DOHH2 (cell line): Measurements from ENCODE around the gene SMARCC1.

Source experiments
- H3F3A ChIP-seq: fragments of 200-600 bp; sonication (generic), shearing (Covaris generic); 2 replicates; pipeline ENCODE4 v1.6.0; 2016; ENCODE audit warnings: antibody characterized with exemption, mild to moderate bottlenecking; ENCODE audit not compliant: control insufficient read depth, insufficient read depth
- H3K27ac ChIP-seq: fragments of 200-600 bp; sonication (generic); 2 replicates; pipeline ENCODE4 v1.5.1; 2014; ENCODE audit warnings: low read depth, mild to moderate bottlenecking, low read length, moderate library complexity
- H3K27me3 ChIP-seq: fragments of 200-600 bp; sonication (generic); 2 replicates; pipeline ENCODE4 v1.6.1; 2014; ENCODE audit warnings: mild to moderate bottlenecking, low read length, mixed read lengths; ENCODE audit not compliant: control insufficient read depth
- H3K36me3 ChIP-seq: fragments of 200-600 bp; sonication (generic); 2 replicates; pipeline ENCODE4 v1.6.1; 2014; ENCODE audit warnings: mild to moderate bottlenecking, low read length, moderate library complexity, mixed read lengths; ENCODE audit not compliant: control insufficient read depth
- H3K4me1 ChIP-seq: fragments of 200-600 bp; sonication (generic); 2 replicates; pipeline ENCODE4 v1.6.1; 2014; ENCODE audit warnings: mild to moderate bottlenecking, low read length, mixed read lengths; ENCODE audit not compliant: control insufficient read depth
- H3K4me2 ChIP-seq: fragments of 200-600 bp; sonication (generic); 2 replicates; pipeline ENCODE4 v1.6.0; 2014; ENCODE audit warnings: mild to moderate bottlenecking, low read length, moderate library complexity
- H3K4me3 ChIP-seq: fragments of 200-600 bp; sonication (generic); 2 replicates; pipeline ENCODE4 v1.5.1; 2014; ENCODE audit warnings: mild to moderate bottlenecking, low read length, mixed read lengths
- H3K79me2 ChIP-seq: fragments of 200-600 bp; sonication (generic); 2 replicates; pipeline ENCODE4 v1.6.1; 2014; ENCODE audit warnings: mild to moderate bottlenecking, low read length, mixed read lengths; ENCODE audit not compliant: control insufficient read depth
- H3K9me2 ChIP-seq: fragments of 200-600 bp; sonication (generic); replicated peaks from 2 replicates; pipeline ENCODE4 v1.6.1; 2014; ENCODE audit warnings: mild to moderate bottlenecking, low read length, mixed read lengths; ENCODE audit not compliant: control insufficient read depth
- H3K9me3 ChIP-seq: fragments of 200-600 bp; sonication (generic); 2 replicates; pipeline ENCODE4 v1.6.1; 2014; ENCODE audit warnings: antibody characterized with exemption, low read length, mixed read lengths; ENCODE audit not compliant: control insufficient read depth, insufficient read depth
- H4K20me1 ChIP-seq: fragments of 200-600 bp; sonication (generic); 2 replicates; pipeline ENCODE4 v1.6.0; 2014; ENCODE audit warnings: low read depth, mild to moderate bottlenecking, antibody characterized with exemption, low read length, moderate library complexity; ENCODE audit not compliant: control insufficient read depth, insufficient read depth
- EZH2phosphoT487 ChIP-seq: fragments of 200-600 bp; sonication (generic); IDR thresholded peaks from 2 replicates; pipeline ENCODE4 v1.6.1; 2017; ENCODE audit warnings: borderline replicate concordance, mild to moderate bottlenecking, antibody characterized with exemption, low read length, moderate library complexity, mixed read lengths
- TF ChIP-seq, protein P1 (sequence below): fragments of 200-600 bp; sonication (generic); IDR thresholded peaks from one replicate; pipeline ENCODE4 v1.5.1; 2014; ENCODE audit warnings: antibody characterized with exemption, mild to moderate bottlenecking, low read depth, low read length; ENCODE audit not compliant: poor library complexity, severe bottlenecking

Gene SMARCC1

GRCh38 chr3:47553407-47553806, 228.3 kb downstream of the SMARCC1 start:
- H3K4me1 ChIP-seq = no peaks in the 10 kb centered on the region
- H3K79me2 ChIP-seq = no peaks in the 10 kb centered on the region
- TF ChIP-seq, protein P1, sequence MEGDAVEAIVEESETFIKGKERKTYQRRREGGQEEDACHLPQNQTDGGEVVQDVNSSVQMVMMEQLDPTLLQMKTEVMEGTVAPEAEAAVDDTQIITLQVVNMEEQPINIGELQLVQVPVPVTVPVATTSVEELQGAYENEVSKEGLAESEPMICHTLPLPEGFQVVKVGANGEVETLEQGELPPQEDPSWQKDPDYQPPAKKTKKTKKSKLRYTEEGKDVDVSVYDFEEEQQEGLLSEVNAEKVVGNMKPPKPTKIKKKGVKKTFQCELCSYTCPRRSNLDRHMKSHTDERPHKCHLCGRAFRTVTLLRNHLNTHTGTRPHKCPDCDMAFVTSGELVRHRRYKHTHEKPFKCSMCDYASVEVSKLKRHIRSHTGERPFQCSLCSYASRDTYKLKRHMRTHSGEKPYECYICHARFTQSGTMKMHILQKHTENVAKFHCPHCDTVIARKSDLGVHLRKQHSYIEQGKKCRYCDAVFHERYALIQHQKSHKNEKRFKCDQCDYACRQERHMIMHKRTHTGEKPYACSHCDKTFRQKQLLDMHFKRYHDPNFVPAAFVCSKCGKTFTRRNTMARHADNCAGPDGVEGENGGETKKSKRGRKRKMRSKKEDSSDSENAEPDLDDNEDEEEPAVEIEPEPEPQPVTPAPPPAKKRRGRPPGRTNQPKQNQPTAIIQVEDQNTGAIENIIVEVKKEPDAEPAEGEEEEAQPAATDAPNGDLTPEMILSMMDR = no peak
- no peak for TF ChIP-seq EZH2phosphoT487
- H3K27ac ChIP-seq = no peak overlapping the region
- H3K36me3 ChIP-seq = no peaks in the 10 kb centered on the region
- no peaks in the 10 kb centered on the region for H3F3A ChIP-seq
- H3K4me2 ChIP-seq = no peak overlapping the region
- no peaks in the 10 kb centered on the region for H4K20me1 ChIP-seq
- no peak overlapping the region for H3K4me3 ChIP-seq
- H3K9me3 ChIP-seq = no peaks in the 10 kb centered on the region
- H3K27me3 ChIP-seq = peaks cover 11% of the 10 kb centered on the region
- H3K9me2 ChIP-seq = no peaks in the 10 kb centered on the region

DNA sequence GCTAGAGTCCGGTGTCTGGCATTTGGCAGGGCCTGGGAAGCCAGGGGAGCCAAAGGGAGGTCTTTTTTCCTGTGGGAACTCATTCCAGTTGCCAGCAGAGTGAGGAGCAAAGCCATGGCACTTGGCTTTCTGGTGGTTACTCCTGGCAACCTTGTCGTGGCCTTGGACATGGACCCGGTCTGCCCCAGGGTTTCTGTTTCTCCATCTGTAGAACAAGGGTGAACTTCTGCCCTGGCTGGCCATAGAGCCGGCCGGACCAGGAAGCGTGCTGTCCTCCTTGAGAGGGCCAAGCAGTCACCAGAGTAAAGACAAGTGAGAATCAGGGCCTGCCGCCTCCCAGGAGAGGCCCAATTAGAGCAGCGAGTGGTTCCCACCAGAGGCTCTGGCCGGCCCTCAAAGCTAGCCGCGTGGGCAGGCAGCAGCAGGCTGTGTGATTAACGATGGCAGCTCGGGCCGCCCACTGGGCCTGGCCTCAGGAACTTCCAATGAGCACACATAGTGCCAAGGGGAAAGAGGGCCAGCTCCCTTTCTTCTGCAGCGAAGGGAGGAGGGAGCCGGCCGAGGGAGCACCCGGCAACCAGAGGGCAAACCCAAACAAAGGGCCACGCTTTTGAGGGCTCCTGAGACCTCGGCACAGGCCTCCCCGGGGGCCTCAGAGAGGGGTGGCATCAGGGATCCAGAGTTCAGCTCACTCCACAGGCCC, 239.1 kb downstream of the SMARCC1 start:
- Histone ChIP-seq H3K9me3 (no peaks in the 10 kb centered on the region), H3K4me3 (no peak overlapping the region), H3K27me3 (peaks cover 13% of the 10 kb centered on the region), H3K79me2 (no peaks in the 10 kb centered on the region), H3F3A (no peaks in the 10 kb centered on the region), H3K4me2 (no peak overlapping the region), H4K20me1 (no peaks in the 10 kb centered on the region), H3K27ac (no peak overlapping the region), H3K36me3 (no peaks in the 10 kb centered on the region), H3K9me2 (no peaks in the 10 kb centered on the region), H3K4me1 (no peaks in the 10 kb centered on the region)
- TF ChIP-seq EZH2phosphoT487 = no peak
- TF ChIP-seq, protein P1 = no peak

DNA sequence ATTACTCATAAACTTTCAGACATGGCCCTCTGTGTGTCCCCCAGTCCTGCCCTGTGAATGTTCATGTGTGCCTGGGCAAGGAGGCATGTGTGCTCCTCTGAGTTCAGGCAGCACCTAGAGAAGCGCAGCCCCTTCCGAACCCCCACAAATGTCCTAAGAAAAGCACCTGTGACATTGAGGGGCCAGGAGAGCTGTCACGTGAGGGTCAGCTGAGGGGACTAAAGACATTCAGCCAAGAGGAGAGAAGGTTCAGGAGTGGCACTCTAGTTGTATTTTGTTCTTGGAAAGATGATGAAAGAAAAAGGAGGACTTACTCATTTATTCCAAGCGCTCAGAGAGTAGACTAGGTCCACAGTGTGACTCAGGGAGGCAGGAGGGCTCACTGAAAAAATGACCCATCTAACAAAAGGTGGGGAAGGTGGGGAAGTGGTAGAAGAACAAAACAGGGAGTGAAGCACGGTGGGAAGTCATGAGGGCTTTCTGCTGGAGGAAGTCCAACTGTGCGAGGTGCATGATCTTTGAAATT, 240.0 kb downstream of the SMARCC1 start:
- H3K4me1 ChIP-seq = no peaks in the 10 kb centered on the region
- H3K4me3 ChIP-seq = no peak overlapping the region
- H3K79me2 ChIP-seq = no peaks in the 10 kb centered on the region
- peaks cover 13% of the 10 kb centered on the region for H3K27me3 ChIP-seq
- H3K36me3 ChIP-seq = no peaks in the 10 kb centered on the region
- H3K4me2 ChIP-seq = no peak overlapping the region
- H3K9me3 ChIP-seq = no peaks in the 10 kb centered on the region
- no peaks in the 10 kb centered on the region for H3K9me2 ChIP-seq
- no peaks in the 10 kb centered on the region for H3F3A ChIP-seq
- H4K20me1 ChIP-seq = no peaks in the 10 kb centered on the region
- no peak for TF ChIP-seq EZH2phosphoT487
- TF ChIP-seq, protein P1 = no peak
- H3K27ac ChIP-seq = no peak overlapping the region
